Prostate gland (tissue), 2 donors: Measurements from ENCODE around the gene PTPRA.

Source experiments
- POLR2A ChIP-seq: fragments of 450-650 bp; IDR thresholded peaks from one replicate; pipeline ENCODE4 v1.6.1; 2016; ENCODE audit warnings: antibody characterized with exemption, mild to moderate bottlenecking
- TF ChIP-seq, protein P1 (sequence below), 4 experiments: fragments of 200-600 bp in 2 of 4; fragments of 450-650 bp in 2 of 4; sonication (generic) in 2 of 4; IDR thresholded peaks; 1 replicate in 3 of 4; 2 replicates in 1 of 4; pipeline ENCODE4 v1.5.1; 2016 to 2019; ENCODE audit warnings: antibody characterized with exemption in 4 of 4, mild to moderate bottlenecking in 2 of 4, moderate library complexity in 2 of 4

DNA sequence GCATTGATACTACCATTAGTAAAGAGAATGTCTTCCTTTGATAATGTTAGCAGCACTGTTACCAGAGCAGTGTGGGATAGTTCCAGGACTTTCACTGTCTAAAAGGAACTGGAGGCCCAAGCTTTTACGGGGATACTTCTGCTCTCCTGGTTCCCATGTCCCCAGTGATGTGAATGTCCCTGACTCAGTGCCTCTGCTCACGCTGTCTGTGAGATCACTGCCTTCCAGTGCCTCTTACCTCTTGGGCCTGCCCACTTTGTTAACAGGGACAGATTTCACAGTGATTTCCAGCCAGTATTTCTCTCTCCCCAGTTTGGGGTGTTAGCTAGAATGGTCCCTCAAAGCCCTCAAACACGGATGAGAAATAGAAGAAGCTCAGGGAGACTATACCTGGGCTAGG, 14.4 kb downstream of the PTPRA start:
- no peak for TF ChIP-seq POLR2A
- TF ChIP-seq, protein P1, sequence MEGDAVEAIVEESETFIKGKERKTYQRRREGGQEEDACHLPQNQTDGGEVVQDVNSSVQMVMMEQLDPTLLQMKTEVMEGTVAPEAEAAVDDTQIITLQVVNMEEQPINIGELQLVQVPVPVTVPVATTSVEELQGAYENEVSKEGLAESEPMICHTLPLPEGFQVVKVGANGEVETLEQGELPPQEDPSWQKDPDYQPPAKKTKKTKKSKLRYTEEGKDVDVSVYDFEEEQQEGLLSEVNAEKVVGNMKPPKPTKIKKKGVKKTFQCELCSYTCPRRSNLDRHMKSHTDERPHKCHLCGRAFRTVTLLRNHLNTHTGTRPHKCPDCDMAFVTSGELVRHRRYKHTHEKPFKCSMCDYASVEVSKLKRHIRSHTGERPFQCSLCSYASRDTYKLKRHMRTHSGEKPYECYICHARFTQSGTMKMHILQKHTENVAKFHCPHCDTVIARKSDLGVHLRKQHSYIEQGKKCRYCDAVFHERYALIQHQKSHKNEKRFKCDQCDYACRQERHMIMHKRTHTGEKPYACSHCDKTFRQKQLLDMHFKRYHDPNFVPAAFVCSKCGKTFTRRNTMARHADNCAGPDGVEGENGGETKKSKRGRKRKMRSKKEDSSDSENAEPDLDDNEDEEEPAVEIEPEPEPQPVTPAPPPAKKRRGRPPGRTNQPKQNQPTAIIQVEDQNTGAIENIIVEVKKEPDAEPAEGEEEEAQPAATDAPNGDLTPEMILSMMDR (IDR thresholded peaks at IDR 0.05): no peak
